Aorta (tissue), 5 donors: Measurements from ENCODE around the gene HAVCR1. TPM values are rescaled to one million over a fixed set of nuclear protein-coding genes. Genes with fewer than 3 reads are reported as not detected.
"Not testable (repeated sequence)": the region's sequence is repeated elsewhere in the genome, so short reads cannot be mapped to it uniquely, and the experiment has no call there.

Experiments used
- ATAC-seq: fragments of 200-7000 bp; cut with Tn5 transposase; one replicate; pipeline ENCODE4 v1.9.1; 2022; ENCODE audit warnings: moderate library complexity; ENCODE audit not compliant: low FRiP score
- DNase-seq, 2 donors: peaks; one replicate each; pipeline ENCODE4 v3.0.0-alpha.2; 2020
- H3K27ac ChIP-seq, 2 donors: one replicate each; pipeline ENCODE4 v1.5.1; 2013; ENCODE audit warnings: low read length in 2 of 2, mild to moderate bottlenecking in 2 of 2, moderate library complexity in 2 of 2, control low read depth in 1 of 2, inconsistent platforms in 1 of 2, low read depth in 1 of 2
- H3K27me3 ChIP-seq, 2 donors: one replicate each; pipeline ENCODE4 v1.6.1; 2013; ENCODE audit warnings: control low read depth in 1 of 2, low read length in 1 of 2, mild to moderate bottlenecking in 1 of 2, moderate library complexity in 1 of 2; ENCODE audit not compliant: insufficient read depth in 2 of 2, control insufficient read depth in 1 of 2
- H3K36me3 ChIP-seq, 2 donors: one replicate each; pipeline ENCODE4 v1.6.1; 2013; ENCODE audit warnings: control low read depth in 1 of 2, low read length in 1 of 2, mild to moderate bottlenecking in 1 of 2; ENCODE audit not compliant: insufficient read depth in 2 of 2, control insufficient read depth in 1 of 2
- H3K4me1 ChIP-seq, 2 donors: one replicate each; pipeline ENCODE4 v1.6.1; 2013; ENCODE audit warnings: low read length in 2 of 2, control low read depth in 1 of 2, mild to moderate bottlenecking in 1 of 2, moderate library complexity in 1 of 2; ENCODE audit not compliant: insufficient read depth in 2 of 2, control insufficient read depth in 1 of 2
- H3K4me3 ChIP-seq, 2 donors: one replicate each; pipeline ENCODE4 v1.5.1; 2013; ENCODE audit warnings: low read length in 2 of 2, control low read depth in 1 of 2, mild to moderate bottlenecking in 1 of 2
- H3K9me3 ChIP-seq: one replicate; pipeline ENCODE4 v1.6.1; 2013; ENCODE audit warnings: mild to moderate bottlenecking, low read length; ENCODE audit not compliant: control insufficient read depth
- WGBS, 2 donors: extraction: QIAGEN DNeasy Blood & Tissue Kit; methylation state at CpG; one replicate each; pipeline ENCODE4 v1.1.7; 2013; 5-methylcytosine and 5-hydroxymethylcytosine counted together
- intact Hi-C, 2 donors: fragments of 100-400 bp; cut with DNase I; formaldehyde crosslinking; loops; one replicate each; pipeline versions ENCODE4 v1.14.2 to v1.15.0; 2022
- polyA plus RNA-seq, 2 donors: library from polyadenylated mRNA; stranded (reverse); fragments of 200-250 nt; gene quantifications; one replicate each; pipeline ENCODE4 v1.2.3, GENCODE V29; 2013
- total RNA-seq, 2 donors: library from RNA; stranded (reverse); fragmentation: NEBNext Ultra II Directional; extraction: Animal tissue kit (Norgen Biotek cat#: 25700); gene quantifications; one replicate each; pipeline ENCODE4 v1.2.1, GENCODE V29; 2021
- donor health status: healthy with polysubstance abuse.
- donor health status: Bipolar disorder and iron deficiency.
- donor health status: DM: no; HTN: no; CAD: no.
- donor health status: DM: no; HTN: no; CAD: no.
- donor health status: DM: yes; HTN: yes; CAD: no.

HAVCR1 gene
- total and polyA plus RNA-seq, 4 donors, result 1.0 to 1.8 TPM; not detected in 2

DNA sequence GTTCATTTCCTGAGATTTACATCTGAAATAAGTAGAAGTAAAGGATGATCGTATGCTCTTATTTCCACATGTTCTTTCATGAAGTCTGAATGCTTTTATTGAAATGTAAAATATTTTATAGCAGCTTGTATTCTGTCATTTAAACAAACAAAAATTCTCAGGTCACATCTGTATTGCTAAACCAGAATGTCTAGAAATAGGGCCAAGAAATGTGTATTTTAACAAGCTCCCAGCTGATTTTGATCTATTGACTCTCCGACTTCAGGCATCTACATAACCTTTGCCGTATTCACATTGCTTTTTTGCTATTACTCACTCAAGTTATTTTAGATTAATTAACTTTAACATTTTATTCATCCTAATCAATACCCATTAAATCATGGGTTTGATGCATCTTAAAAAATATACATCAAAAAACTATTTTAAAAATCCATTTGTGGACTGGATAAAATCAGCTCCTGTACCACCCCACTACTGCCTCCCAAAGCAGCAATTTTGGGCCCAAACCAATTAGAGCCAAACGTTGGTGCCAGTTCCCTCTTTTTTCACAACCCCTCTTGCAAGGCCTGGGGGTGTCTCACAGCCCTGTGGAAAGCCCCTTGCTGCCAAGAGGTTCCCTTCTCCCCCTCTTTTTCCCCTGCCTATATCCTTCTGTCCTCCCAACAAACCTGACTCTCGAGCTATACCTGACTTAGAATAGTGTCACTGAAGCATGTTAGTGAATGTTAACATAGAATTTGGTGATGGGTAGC lies 34.5 kb downstream of the HAVCR1 start:
- no peak for ATAC-seq
- intact Hi-C loops, result no loop called here
- DNase-seq, result no peak
- 47 to 55% methylated on average over 5 of the region's 5 CpGs for WGBS, 2 donors
- Histone ChIP-seq H3K9me3 (no peaks in the 10 kb centered on the region), H3K4me1 (no peaks in the 10 kb centered on the region), H3K36me3 (no peaks in the 10 kb centered on the region), H3K4me3 (no peak overlapping the region), H3K27me3 (no peaks in the 10 kb centered on the region), H3K27ac (no peak overlapping the region)

DNA sequence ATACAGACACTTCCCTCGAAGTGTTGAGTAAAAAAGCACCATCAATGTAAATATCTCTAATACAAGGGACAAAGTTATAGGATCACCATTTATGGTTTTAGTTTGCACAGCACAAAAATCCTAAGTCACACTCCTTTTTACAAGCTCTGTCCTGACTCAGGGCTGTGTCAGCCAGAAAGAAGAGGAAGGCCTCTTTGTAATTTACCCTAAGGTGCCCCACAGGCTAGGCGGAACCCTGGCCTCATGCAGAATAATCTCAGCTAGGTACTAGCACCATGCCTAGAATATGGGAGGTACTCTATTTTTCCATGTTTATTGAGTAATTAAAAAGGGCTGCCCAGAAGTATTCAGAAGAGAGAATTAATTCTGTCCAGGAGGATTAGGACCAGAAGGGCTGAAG lies 36.9 kb downstream of the HAVCR1 start:
- 86 to 87% methylated on average over 2 of the region's 2 CpGs for WGBS, 2 donors
- peaks cover 2% of the 10 kb centered on the region for H3K9me3 ChIP-seq
- H3K27me3 ChIP-seq, result no peaks in the 10 kb centered on the region
- no peak for DNase-seq
- no peak overlapping the region for H3K27ac ChIP-seq
- intact Hi-C loops, result no loop called here
- no peaks in the 10 kb centered on the region for H3K36me3 ChIP-seq
- no peak for ATAC-seq
- no peak overlapping the region for H3K4me3 ChIP-seq
- H3K4me1 ChIP-seq, result no peaks in the 10 kb centered on the region

DNA sequence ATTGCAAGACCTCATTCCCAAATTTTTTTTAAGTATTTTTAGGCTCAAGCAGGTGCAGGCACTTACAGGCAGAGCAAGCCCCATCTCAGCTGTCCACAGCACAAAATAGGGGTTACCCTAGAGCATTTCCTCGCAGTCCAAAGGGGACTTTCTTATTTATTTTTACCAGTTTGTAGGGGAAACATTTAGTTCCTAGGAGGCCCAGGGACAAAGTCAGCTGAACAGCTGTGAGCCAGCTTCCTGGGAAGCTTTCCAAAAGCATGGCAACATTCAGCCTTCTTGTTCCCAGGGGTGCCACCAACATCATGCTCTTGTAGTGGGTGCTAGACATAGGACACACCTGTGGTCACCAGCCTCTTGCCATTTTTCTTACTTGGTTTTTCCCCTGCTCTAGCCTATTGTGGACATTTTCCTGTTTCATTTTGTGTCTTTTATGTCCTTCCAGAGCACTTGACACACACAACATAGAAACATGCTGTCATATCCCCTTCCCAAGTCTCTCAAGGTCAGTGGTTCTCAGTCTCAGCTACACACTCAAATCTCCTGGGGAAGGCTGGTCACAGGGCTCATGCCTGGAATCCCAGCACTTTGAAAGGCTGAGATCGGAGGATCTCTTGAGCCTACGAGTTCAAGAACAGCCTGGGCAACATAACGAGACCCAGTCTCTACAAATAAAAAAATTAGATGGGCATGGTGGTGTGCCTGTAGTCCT lies 38.2 kb downstream of the HAVCR1 start:
- intact Hi-C loops, result no loop called here
- Histone ChIP-seq H3K27ac (no peak overlapping the region), H3K36me3 (no peaks in the 10 kb centered on the region), H3K9me3 (peaks cover 4% of the 10 kb centered on the region), H3K27me3 (no peaks in the 10 kb centered on the region), H3K4me1 (no peaks in the 10 kb centered on the region), H3K4me3 (no peak overlapping the region)
- no peak for ATAC-seq
- WGBS, 2 donors, result 72 to 73% methylated on average over 4 of the region's 4 CpGs
- no peak for DNase-seq

DNA sequence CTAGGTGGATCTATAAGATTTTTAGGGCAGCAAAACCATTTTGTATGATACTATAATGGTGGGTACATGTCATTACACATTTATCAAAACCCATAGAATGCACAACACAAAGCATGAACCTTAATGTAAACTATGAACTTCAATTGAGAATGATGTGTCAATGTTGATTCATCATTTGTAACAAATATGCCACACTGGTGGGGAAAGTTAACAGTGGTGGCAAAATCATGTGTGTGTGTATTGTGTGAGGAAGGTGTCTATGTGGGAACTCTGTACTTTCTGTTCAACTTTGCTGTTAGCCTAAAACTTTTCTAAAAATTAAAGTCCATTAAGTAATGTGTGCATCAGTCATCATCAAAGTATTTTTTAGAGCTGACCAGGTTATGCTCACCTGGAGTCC lies 38.9 kb downstream of the HAVCR1 start:
- no peaks in the 10 kb centered on the region for H3K27me3 ChIP-seq
- no peak overlapping the region for H3K27ac ChIP-seq
- H3K4me3 ChIP-seq, result no peak overlapping the region
- H3K36me3 ChIP-seq, result no peaks in the 10 kb centered on the region
- H3K9me3 ChIP-seq, result peaks cover 4% of the 10 kb centered on the region
- DNase-seq (no peak), ATAC-seq (no peak)
- intact Hi-C loops, result no loop called here
- no peaks in the 10 kb centered on the region for H3K4me1 ChIP-seq

DNA sequence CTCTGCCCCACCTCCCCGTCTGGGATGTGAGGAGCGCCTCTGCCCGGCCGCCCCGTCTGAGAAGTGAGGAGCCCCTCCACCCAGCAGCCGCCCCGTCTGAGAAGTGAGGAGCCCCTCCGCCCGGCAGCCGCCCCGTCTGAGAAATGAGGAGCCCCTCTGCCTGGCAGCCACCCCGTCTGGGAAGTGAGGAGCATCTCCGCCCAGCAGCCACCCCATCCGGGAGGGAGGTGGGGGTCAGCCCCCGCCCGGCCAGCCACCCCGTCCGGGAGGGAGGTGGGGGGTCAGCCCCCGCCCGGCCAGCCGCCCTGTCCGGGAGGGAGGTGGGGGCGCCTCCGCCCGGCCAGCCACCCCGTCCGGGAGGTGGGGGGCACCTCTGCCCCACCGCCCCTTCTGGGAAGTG lies 44.8 kb downstream of the HAVCR1 start:
- H3K4me1 ChIP-seq, H3K36me3 ChIP-seq, H3K4me3 ChIP-seq, DNase-seq, intact Hi-C loops, H3K9me3 ChIP-seq, ATAC-seq, H3K27me3 ChIP-seq, H3K27ac ChIP-seq: not testable (repeated sequence)
- 89 to 93% methylated on average over 17 to 28 of the region's 28 CpGs for WGBS, 2 donors

DNA sequence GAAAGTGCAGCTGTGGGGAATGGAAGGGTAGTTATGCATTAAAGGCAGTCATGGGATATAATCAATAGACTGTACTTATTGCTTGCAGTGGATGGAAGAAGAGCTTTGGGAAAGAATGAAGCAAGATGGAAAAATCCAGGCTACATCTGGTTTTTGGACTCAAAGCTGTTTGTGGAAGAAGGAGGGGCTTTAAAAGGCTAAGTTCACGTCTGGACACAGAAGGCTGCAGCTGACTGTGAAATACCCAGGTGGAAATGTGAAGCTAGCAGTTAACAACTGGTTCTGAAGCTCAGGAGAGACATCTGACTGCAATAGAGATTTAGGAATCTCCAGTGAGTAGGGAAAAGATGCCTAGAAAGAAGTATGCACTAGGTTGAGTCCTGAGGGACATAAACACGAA lies 52.7 kb downstream of the HAVCR1 start:
- ATAC-seq (no peak), DNase-seq (no peak)
- Histone ChIP-seq H3K27ac (no peak overlapping the region), H3K9me3 (peaks cover 2% of the 10 kb centered on the region), H3K4me3 (no peak overlapping the region), H3K4me1 (no peaks in the 10 kb centered on the region), H3K27me3 (no peaks in the 10 kb centered on the region), H3K36me3 (no peaks in the 10 kb centered on the region)
- WGBS, 2 donors, result 36 to 58% methylated on average over 2 of the region's 2 CpGs
- intact Hi-C loops, result no loop called here

DNA sequence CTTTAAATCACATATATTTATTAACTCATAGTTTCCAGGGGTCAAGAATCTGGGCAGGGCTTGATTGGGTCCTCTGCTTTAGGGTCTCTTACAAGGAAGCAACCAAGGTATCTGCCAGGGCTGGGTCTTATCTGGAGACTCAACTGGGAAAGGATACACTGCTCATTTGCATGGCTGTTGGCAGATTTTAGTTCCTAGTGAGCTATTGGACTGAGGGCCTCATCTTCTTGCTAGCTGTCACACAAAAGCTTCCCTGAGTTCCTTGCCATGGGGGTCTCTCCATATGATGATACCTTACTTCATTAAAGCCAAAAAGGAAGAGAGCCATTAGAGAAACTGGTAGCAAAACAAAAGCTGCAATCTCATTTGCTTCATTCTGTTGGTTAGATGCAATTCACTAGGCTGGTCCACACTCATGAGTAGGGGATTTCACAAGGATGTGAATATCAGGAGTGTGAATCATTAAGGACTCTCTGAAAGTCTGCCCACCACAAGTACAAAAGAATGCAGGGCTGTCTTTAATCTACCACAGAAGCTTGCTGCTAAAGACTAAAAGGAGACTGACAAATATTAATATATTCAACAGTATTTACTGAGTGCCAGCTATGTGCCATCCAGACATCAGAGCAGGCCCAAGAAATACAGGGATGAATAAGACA lies 53.9 kb downstream of the HAVCR1 start:
- Histone ChIP-seq H3K4me1 (no peaks in the 10 kb centered on the region), H3K4me3 (no peak overlapping the region), H3K36me3 (no peaks in the 10 kb centered on the region), H3K9me3 (peaks cover 2% of the 10 kb centered on the region), H3K27ac (no peak overlapping the region), H3K27me3 (no peaks in the 10 kb centered on the region)
- DNase-seq, result no peak
- ATAC-seq, result no peak
- intact Hi-C loops, result no loop called here

DNA sequence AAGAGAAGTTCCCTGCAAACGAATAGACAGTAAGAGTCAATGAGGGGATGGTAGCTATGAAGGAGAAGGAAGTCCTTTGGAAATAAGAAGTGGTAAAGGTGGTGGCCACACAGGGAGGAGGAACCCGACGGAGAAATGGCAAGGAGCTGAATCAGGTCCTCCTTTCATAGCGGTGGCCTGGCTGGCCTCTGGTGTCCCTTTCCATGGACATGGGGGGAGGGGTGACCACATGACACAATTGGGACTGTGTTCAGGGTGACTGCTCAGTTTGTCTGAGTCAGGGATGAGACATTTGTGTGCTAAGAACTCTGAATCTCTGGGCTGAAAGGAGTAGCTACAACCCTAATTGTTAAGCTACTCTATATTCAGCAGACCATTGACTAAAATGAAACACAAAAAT lies 67.2 kb downstream of the HAVCR1 start:
- no peaks in the 10 kb centered on the region for H3K9me3 ChIP-seq
- WGBS, 2 donors, result 78 to 90% methylated on average over 4 of the region's 4 CpGs
- no peaks in the 10 kb centered on the region for H3K4me1 ChIP-seq
- H3K27ac ChIP-seq, result no peak overlapping the region
- DNase-seq, result no peak
- no peak overlapping the region for H3K4me3 ChIP-seq
- H3K36me3 ChIP-seq, result no peaks in the 10 kb centered on the region
- intact Hi-C loops, result no loop called here
- no peaks in the 10 kb centered on the region for H3K27me3 ChIP-seq
- ATAC-seq, result no peak

DNA sequence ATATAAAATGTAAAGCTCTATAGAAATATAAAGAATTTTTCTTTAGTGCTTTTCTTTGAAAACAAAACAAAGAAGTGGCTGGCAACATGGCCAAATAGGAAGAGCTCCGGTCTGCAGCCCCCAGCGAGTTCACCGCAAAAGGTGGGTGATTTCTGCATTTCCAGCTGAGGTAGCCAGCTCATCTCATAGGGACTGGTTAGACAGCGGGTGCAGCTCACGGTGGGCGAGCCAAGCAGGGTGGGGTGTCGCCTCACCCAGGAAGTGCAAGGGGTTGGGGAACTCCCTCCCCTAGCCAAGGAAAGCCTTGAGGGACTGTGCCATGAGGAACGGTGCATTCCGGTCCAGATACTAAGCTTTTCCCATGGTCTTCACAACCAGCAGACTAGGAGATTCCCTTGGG lies 74.9 kb downstream of the HAVCR1 start:
- Histone ChIP-seq H3K4me1 (no peaks in the 10 kb centered on the region), H3K27ac (no peak overlapping the region), H3K27me3 (no peaks in the 10 kb centered on the region), H3K36me3 (no peaks in the 10 kb centered on the region), H3K4me3 (no peak overlapping the region), H3K9me3 (peaks cover 2% of the 10 kb centered on the region)
- intact Hi-C loops, result no loop called here
- DNase-seq (no peak), ATAC-seq (no peak)
- 85% methylated on average over 9 of the region's 9 CpGs for WGBS, 2 donors
